Measurements from ENCODE around the gene FRY.

- TF ChIP-seq POLR2A (IDR thresholded peaks at IDR 0.05; ENCODE audit: low read length), result no peak
- TF ChIP-seq GATA1 (IDR thresholded peaks at IDR 0.05; ENCODE audit: low read depth, low read length), result no peak
These were observed 250.6 kb downstream of the FRY start for GRCh38 chr13:32282096-32282711.

Measured in erythroblast (primary cell).